Measurements from ENCODE around the gene MMP28.
"Not testable (repeated sequence)": the region's sequence is repeated elsewhere in the genome, so short reads cannot be mapped to it uniquely, and the experiment has no call there.

The MMP28 gene

DNA sequence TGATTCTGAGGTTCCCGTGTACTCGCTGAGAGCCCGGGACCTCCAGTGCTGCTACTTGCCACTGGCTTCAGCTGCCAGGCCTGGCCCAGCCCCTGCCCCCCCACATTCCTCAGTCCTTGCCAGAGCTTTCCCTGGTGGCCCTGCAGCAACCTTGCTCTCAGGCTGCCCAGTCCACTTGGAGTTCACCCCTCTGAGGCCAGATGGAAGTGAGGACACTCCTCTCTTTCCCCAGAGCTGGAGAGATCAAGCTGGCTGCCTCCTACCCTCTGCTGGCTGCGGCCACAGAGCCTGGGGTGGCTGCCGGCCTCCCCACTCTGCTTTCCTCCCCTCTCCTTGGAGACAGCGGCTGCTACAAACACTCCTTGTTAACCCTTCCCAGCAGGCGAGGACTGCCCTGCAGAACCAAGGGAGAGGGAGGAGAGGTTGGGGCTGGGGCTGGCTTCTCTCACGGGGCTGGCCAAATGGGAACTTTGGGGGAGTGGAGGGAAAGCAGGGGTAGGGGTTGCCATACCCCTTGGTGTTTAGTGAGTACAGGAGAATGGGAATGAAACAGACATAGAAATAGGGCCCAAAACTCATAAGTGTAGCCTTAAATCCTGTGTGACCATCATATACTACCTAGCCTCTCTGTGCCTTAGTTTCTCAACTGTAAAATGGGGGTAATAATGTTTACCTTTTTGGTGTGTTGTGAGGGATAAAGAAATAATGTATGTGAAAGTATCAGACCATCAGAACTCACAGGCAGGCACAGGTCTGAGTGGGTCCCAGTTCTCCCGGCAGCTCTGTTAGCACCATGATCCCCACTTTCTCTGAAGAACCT is 42.3 kb downstream of the MMP28 start, which contains the start of gene GAS2L2:
TSS of gene GAS2L2 (minus strand) at position 295 of the 820 bp plus-strand sequence. CDS start 389 bp downstream, outside the sequence.
- DNase-seq (ENCODE audit: low spot score), result no peak
- TF ChIP-seq, protein P1, sequence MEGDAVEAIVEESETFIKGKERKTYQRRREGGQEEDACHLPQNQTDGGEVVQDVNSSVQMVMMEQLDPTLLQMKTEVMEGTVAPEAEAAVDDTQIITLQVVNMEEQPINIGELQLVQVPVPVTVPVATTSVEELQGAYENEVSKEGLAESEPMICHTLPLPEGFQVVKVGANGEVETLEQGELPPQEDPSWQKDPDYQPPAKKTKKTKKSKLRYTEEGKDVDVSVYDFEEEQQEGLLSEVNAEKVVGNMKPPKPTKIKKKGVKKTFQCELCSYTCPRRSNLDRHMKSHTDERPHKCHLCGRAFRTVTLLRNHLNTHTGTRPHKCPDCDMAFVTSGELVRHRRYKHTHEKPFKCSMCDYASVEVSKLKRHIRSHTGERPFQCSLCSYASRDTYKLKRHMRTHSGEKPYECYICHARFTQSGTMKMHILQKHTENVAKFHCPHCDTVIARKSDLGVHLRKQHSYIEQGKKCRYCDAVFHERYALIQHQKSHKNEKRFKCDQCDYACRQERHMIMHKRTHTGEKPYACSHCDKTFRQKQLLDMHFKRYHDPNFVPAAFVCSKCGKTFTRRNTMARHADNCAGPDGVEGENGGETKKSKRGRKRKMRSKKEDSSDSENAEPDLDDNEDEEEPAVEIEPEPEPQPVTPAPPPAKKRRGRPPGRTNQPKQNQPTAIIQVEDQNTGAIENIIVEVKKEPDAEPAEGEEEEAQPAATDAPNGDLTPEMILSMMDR (IDR thresholded peaks at IDR 0.05; ENCODE audit: borderline replicate concordance, control extremely low read depth, extremely low read depth, insufficient read depth, missing control alignments), result no peak
- in situ Hi-C loops (cut with MboI; ENCODE audit: low sequenced_read_pairs, unreplicated experiment), result no loop called here

GRCh38 chr17:35752471-35752870 is 43.0 kb downstream of the MMP28 start:
- DNase-seq (ENCODE audit: low spot score), result no peak
- TF ChIP-seq, protein P1 (IDR thresholded peaks at IDR 0.05; ENCODE audit: borderline replicate concordance, control extremely low read depth, extremely low read depth, insufficient read depth, missing control alignments), result no peak

GRCh38 chr17:35751541-35751940 is 43.9 kb downstream of the MMP28 start:
- not testable (repeated sequence) for DNase-seq (ENCODE audit: low spot score)

More at GRCh38 chr17:35752471-35752870, 43.0 kb downstream of the MMP28 start:
- in situ Hi-C loops (cut with MboI; ENCODE audit: low sequenced_read_pairs, unreplicated experiment), result no loop called here

DNA sequence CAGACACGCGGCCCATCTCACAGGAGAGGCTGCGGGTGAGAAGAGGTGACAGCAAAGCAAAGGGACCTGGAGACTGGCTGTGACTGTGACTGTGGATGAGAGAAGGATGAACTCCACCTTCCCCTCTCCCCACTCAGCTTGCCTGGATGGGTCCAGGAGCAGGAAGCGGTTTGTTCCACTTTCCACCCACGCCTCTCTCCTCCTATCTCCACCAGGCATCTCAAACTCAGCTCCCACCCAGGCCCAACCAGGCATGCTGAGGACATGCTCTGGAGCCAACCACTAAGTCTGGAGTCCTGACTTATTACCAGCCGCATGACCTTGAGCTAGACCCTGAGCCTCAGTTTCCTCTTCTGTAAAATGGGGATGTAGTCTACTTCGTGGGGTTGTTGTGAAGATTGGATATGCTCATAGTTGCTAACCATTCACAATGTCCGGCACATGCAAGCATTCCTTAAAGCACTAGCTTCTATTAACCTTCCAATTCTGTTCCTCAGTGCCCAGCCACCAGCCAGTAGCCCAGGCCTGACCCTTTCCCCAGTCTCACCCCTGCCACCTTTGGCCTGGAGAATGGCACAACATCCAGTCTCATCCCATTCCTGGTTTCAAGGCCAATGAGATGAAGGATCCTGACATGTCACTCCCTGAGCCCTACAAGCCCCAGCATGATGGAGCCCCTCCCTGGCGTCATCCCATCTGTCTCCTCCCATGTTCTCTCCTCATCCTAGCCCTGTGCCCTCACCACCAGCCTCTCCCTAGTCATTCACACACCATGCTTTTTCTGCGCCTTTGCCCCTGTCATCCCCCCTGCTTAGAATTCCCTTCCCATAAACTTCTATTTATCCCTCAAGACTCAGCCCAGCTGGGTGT is 44.7 kb downstream of the MMP28 start:
- in situ Hi-C loops (cut with MboI; ENCODE audit: low sequenced_read_pairs, unreplicated experiment), result no loop called here
- TF ChIP-seq, protein P1 (IDR thresholded peaks at IDR 0.05; ENCODE audit: borderline replicate concordance, control extremely low read depth, extremely low read depth, insufficient read depth, missing control alignments), result no peak
- DNase-seq (ENCODE audit: low spot score), result no peak

More at GRCh38 chr17:35751541-35751940, 43.9 kb downstream of the MMP28 start:
- in situ Hi-C loops (cut with MboI; ENCODE audit: low sequenced_read_pairs, unreplicated experiment), result not testable (repeated sequence)

- TF ChIP-seq, protein P1 (IDR thresholded peaks at IDR 0.05; ENCODE audit: borderline replicate concordance, control extremely low read depth, extremely low read depth, insufficient read depth, missing control alignments), result no peak
- no peak for DNase-seq (ENCODE audit: low spot score)
Measured at GRCh38 chr17:35749560-35750412, 45.7 kb downstream of the MMP28 start.

DNA sequence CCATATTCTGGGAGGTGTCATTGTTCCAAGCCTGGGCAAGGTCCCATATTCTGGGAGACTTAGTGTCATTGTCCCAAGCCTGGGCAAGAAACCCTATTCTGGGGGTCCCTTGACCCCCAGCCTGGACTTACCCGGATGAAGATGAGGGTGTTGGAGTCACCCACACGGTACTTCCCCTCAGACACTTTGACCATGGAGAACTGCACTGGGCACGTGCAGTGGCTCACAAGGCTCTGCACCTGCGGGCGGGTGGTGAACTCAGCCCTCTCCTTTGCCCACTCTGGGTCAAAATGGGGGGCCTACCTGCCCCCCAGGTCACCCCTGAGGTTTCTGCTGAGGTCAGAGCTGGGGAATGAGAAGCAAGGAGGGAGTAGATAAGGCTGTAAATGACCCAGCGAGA is 46.5 kb downstream of the MMP28 start:
- TF ChIP-seq, protein P1 (IDR thresholded peaks at IDR 0.05; ENCODE audit: borderline replicate concordance, control extremely low read depth, extremely low read depth, insufficient read depth, missing control alignments), result no peak
- DNase-seq (ENCODE audit: low spot score), result no peak
- in situ Hi-C loops (cut with MboI; ENCODE audit: low sequenced_read_pairs, unreplicated experiment), result loop anchor here (25.0 kb wide), 2 partner anchors 437 to 587 kb away; no protein-coding TSS in a partner anchor

More at GRCh38 chr17:35749560-35750412, 45.7 kb downstream of the MMP28 start:
- in situ Hi-C loops (cut with MboI; ENCODE audit: low sequenced_read_pairs, unreplicated experiment), result loop anchor here (25.0 kb wide), 2 partner anchors 437 to 587 kb away; no protein-coding TSS in a partner anchor

Measured in GM13976 (cell line).